ENCODE results near the gene KIAA1671.
"Not testable (repeated sequence)": the region's sequence is repeated elsewhere in the genome, so short reads cannot be mapped to it uniquely, and the experiment has no call there.

Gene KIAA1671

GRCh38 chr22:25167834-25168601 is 215.5 kb downstream of the KIAA1671 start:
- DNase-seq (ENCODE audit: low read depth, low spot score), result no peak

GRCh38 chr22:25169278-25170031 is 216.9 kb downstream of the KIAA1671 start:
- peak; percentile 11 for DNase-seq (ENCODE audit: low read depth, low spot score)

- DNase-seq (ENCODE audit: low read depth, low spot score), result no peak
Measured at GRCh38 chr22:25170426-25170980, 218.0 kb downstream of the KIAA1671 start.

GRCh38 chr22:25172153-25172552 is 219.6 kb downstream of the KIAA1671 start:
- DNase-seq (ENCODE audit: low read depth, low spot score), result peak; percentile 26

- DNase-seq (ENCODE audit: low read depth, low spot score), result no peak
Measured at GRCh38 chr22:25174156-25174887, 221.8 kb downstream of the KIAA1671 start.

GRCh38 chr22:25174888-25175411 is 222.4 kb downstream of the KIAA1671 start:
- no peak for DNase-seq (ENCODE audit: low read depth, low spot score)

- DNase-seq (ENCODE audit: low read depth, low spot score), result peak; percentile 30
Measured at GRCh38 chr22:25176175-25176574, 223.7 kb downstream of the KIAA1671 start.

GRCh38 chr22:25176799-25177198 is 224.3 kb downstream of the KIAA1671 start:
- no peak for DNase-seq (ENCODE audit: low read depth, low spot score)

GRCh38 chr22:25177226-25177625 is 224.7 kb downstream of the KIAA1671 start:
- DNase-seq (ENCODE audit: low read depth, low spot score), result no peak

- DNase-seq (ENCODE audit: low read depth, low spot score), result no peak
Measured at GRCh38 chr22:25177895-25178294, 225.4 kb downstream of the KIAA1671 start.

GRCh38 chr22:25178348-25178747 is 225.8 kb downstream of the KIAA1671 start:
- not testable (repeated sequence) for DNase-seq (ENCODE audit: low read depth, low spot score)

- DNase-seq (ENCODE audit: low read depth, low spot score), result not testable (repeated sequence)
Measured at GRCh38 chr22:25178869-25179631, 226.5 kb downstream of the KIAA1671 start.

GRCh38 chr22:25182131-25183110 is 229.9 kb downstream of the KIAA1671 start:
- DNase-seq (ENCODE audit: low read depth, low spot score), result no peak

- DNase-seq (ENCODE audit: low read depth, low spot score), result no peak
Measured at GRCh38 chr22:25183949-25184619, 231.6 kb downstream of the KIAA1671 start.

GRCh38 chr22:25186140-25186539 is 233.6 kb downstream of the KIAA1671 start:
- DNase-seq (ENCODE audit: low read depth, low spot score), result no peak

- DNase-seq (ENCODE audit: low read depth, low spot score), result no peak
Measured at GRCh38 chr22:25187469-25187868, 235.0 kb downstream of the KIAA1671 start.

- no peak for DNase-seq (ENCODE audit: low read depth, low spot score)
Measured at GRCh38 chr22:25192406-25192805, 239.9 kb downstream of the KIAA1671 start.

GRCh38 chr22:25193130-25193529 is 240.6 kb downstream of the KIAA1671 start:
- DNase-seq (ENCODE audit: low read depth, low spot score), result no peak

- DNase-seq (ENCODE audit: low read depth, low spot score), result peak; percentile 45
Measured at GRCh38 chr22:25193548-25193947, 241.0 kb downstream of the KIAA1671 start.

Data from astrocyte of the hippocampus (primary cell).